Fibroblast of skin of left biceps (primary cell): ENCODE data around the gene TEC.

Experiments
- DNase-seq, 2 experiments: peaks; one replicate each; pipeline ENCODE4 v3.0.0-alpha.2; 2013; ENCODE audit warnings: low read depth in 2 of 2

Gene TEC

DNA sequence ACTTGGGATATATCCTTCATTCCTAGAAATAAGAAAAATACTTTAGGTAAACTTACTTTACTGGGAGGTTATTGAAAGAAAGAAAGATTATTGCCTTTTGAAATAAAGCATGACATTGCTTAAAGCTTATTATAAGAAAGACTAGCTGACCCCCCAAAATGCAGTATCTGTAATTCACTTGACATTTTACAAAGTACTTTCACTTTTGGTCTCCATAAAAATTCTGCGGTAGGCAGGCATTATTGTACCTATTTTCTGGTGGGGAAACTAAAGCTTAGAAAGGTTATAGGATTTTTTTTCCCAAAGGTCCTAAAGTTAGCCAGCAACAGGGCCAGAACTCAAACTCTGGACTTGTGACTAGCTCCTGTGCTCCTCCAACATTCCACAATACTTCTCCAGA, 105.9 kb downstream of the TEC start:
- DNase-seq = no peak

DNA sequence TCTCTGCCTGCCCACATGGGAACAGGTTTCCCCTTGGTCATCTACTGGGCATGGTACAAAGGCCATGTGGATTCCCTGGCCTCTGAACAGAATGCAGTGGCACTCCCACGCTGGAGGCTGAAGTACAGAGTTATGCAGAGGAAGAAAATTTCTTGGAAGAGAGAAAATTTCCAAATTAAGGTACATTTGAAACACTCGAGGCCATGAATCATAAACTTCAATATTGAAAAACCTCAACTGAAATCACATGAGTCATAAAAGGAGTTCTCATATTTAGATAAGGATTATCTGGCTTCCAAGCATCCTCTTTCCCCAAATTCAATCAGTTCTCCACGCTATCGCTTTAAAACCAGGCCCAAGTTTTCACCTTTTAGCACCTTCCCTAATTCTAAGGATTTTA, 107.5 kb downstream of the TEC start:
- no peak for DNase-seq

GRCh38 chr4:48157271-48157670, 112.4 kb downstream of the TEC start:
- no peak for DNase-seq

GRCh38 chr4:48156423-48156822, 113.2 kb downstream of the TEC start:
- DNase-seq = no peak

GRCh38 chr4:48153791-48154550, 115.7 kb downstream of the TEC start:
- DNase-seq = no peak

DNA sequence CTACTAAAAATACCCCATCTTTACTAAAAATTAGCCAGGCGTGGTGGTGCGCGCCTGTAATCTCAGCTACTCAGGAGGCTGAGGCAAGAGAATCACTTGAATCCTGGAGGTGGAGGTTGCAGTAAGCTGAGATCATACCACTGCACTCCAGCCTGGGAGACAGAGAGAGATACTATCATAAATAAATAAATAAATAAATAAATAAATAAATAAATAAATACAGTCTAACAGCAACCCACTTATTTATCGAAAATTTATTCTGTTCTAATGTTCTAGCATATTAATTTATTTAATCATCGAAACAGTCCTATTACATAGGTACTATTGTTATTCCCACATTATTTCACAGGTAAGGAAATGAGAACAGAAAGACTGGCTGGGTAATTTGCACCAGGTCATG, 117.4 kb downstream of the TEC start:
- no peak for DNase-seq

DNA sequence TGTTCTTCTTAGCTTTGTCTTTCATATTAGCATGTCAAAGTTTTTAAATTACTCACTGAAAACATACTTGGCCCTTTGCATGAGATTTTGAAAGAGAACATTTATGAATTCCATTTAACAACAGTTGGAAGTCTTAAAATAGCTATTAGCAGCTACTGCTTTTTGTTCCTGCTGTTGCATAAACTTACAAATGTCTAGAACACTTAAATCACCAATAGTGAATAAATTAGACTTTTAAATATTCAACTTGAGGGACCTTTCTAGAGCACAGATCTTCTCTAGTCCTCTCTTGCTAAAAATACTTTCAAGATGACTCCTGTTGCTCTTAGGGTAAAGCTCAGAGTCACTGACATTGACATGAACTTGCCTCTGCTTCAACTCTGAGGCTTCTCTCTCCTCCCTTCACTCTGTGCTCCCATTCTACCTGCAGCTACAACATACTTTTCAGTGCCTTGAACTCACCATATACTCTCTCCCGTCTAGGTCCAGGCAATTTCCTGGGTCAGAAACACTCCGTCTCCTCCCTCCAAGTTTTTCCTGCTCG, 119.7 kb downstream of the TEC start:
- DNase-seq = no peak

DNA sequence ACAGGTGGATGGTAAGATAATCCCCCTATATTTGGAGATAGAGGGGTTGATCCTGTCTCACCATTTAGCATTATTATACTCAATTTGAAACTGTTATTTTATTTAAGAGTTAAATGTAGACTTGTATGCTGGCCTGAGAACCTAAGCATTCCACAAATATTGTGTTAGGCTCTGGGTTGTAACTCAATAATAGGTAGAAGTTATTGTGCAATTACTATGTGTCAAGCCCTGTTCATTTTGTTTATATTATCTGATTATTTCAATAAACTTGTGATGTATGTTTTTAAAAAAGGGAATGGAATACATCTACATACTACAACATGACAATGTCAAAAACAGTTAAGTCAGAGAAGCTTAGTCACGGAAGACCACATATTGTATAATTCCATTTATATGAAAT, 122.0 kb downstream of the TEC start:
- no peak for DNase-seq

GRCh38 chr4:48141048-48141447, 128.6 kb downstream of the TEC start:
- DNase-seq = peak in 1 of 2 experiments; percentile 5

- no peak for DNase-seq
These were observed 129.9 kb downstream of the TEC start for GRCh38 chr4:48139691-48140090.

DNA sequence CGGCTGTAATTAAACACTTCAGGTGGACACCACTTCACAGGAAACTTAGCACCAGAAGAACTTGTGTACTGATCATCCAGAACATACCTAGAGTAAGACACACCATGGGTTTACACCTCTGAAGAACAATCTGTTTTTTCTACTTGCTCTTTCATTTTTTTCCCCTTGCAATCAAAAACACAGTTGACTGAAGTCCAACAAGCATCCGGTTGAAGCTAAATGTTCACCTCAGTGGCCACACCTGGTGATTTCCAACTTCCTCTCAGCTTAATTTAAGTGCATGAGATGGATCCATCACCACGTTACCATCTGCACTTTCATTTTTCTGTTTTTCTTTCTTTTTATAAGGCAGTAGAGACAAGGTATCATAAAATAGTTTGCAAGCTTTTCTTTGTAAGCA, 130.7 kb downstream of the TEC start:
- DNase-seq = no peak

DNA sequence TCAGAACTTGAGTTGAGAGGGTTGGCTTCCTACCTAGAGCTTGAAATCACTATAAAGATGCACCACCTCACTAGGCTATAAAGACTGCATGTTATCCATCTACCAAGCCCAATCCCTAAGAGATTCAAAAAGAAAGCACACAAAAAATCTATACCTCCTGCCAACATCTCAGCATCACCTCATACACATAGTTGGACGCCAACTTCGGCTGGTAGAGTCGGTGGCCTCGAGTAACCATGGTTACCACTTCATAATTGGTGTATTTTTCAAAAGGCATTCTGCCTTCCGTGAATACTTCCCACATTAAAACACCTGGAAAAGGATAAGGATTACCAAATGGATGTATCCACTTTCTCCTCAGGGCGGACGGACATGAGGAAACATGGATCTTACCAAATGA, 131.1 kb downstream of the TEC start:
- DNase-seq = no peak

- no peak for DNase-seq
These were observed 131.8 kb downstream of the TEC start for GRCh38 chr4:48137846-48138245.

- DNase-seq = no peak
These were observed 135.6 kb downstream of the TEC start, which contains the start of gene TXK for GRCh38 chr4:48134081-48134480. Gene TXK, minus strand, starts transcription at chr4:48134250. Its CDS starts 80 bp downstream, at chr4:48134170.

GRCh38 chr4:48133669-48134068, 136.0 kb downstream of the TEC start:
- DNase-seq = no peak

DNA sequence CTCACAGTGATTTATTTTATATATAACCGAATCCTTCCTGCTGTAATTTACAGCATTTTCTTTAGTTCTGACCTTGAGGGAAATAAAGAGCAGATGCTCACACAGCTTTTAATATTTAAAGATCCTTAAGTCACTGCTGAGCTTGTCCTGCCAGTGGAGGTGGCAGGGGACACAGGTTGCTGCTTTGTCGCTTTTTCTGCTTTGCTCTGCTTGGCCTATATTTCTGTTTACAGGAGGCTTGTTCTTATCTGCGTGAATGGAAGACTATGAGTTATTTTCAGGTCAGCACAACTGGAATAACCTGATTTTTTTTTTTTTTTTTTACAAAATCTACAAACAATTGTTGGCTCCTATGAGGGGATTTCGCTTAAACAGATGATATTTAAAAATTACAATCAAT, 137.9 kb downstream of the TEC start:
- no peak for DNase-seq

DNA sequence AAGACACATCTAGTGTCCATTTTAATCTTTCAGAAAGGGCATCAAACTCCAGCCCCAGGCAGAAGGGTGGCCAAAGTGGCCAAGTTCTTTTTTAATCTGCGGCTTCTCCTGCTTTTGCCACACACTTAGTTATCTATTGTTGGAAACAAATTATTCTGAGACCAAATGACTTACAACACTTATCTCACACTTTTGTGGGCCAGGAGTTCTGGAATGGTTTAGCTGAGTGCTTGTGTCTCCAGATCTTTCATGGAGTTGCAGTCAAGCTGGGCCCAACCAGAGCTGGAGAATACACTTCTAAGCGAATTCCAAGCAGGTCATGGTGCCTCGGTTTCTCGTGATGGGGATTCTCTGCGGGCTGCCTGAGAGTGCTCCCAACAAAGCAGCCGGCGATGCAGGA, 139.5 kb downstream of the TEC start:
- DNase-seq = no peak

DNA sequence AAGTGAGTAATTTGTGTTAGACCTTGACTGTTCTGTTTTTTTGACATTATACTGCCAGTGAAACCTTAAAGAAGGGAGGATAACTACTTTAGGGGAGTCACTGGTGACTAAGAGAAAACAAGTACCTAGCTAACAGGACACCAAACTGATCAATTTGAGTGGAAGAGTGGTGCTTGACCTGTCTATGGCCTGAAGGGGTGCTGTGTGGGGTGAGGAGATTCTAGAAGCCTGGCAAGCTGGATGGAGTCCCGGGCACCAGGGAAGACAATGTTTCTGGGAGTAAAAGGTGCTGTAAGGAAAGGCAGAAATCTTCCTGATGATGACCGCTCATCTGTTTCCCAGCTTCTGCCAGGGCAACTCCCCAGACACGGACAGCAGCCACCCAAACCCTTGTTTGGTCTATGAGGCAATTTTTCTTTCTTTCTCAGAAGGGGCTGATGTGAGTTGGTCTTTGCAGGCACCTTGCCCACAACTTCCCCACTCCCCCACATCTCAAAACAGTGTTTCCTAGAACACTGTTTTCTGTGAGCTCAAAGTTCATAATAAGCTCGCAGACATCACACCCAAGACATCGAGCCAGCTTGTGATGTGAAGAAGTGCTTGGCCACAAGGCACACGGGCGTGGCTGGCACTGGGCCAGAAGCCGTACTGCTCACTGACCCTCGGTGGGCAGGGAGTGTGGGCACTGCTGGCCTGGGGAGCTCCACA, 140.2 kb downstream of the TEC start:
- no peak for DNase-seq

DNA sequence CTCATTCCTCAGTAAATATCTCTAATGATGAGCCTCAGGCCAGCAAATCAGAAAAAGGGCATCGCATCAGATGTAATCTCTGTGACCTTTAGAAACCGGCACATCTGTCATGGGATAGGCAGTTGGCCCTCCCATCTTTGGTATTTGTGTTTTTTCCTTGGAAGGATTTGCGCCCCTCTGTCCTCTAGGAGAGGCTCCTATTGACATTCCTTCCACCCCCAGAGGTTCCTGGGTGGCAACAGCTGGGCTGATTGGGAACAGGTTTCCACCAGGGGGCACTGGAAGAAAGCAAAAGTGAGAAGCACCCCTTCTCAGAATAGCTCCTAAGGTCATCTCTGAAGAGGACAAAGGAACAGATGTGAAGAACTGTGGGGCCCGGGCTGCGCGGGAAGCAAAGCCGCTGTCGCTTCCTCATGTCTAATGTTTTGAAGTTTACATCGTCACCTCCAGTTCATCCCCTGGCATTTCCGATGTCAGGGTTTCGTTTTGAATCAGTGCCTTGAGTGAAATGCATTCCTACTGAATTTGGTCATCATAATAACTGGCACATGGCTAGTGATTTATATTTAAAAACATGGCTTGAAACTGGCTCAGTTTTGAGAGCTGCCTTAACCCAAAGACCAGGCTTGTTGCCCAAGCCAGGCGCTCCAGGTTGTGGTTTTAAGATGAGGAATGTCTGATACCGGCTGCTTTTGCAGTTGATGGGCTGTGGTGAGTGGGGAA, 141.8 kb downstream of the TEC start:
- DNase-seq = peak; percentile 87 to 88

DNA sequence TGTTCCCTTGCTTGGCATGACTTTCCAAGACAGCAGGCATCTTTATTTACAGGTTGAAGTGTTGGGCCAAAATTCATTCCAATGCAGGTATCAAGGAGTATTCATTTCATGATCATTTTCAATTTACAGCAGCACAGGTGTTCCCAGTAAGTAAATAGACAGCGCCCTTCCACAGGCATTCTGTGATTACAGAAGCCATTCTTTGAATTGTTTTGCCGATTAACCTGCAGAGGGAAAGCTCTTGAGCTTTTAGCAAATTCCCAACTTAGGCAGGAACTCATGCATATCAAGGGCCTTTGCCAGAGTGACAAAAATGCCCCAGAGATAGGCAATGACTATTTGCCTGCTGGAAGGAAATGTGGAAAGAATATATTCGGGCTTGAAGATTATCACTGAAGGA, 142.4 kb downstream of the TEC start:
- no peak for DNase-seq

DNA sequence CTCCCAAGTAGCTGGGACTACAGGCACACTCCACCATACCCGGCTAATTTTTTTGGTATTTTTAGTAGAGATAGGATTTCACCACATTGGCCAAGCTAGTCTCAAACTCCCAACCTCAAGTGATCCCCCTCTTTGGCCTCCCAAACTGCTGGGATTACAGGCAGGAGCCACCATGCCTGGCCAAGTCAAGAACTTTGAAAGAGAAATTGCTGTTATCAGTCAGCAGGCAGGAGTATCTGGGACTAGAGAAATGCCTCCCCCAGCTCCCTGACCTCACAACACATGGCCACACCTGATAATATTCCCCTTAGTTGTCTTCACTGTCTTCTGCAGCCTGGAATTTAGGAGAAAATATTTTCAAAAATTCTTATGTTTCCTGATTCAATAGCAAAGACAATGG, 143.0 kb downstream of the TEC start:
- DNase-seq = no peak

GRCh38 chr4:48124870-48125269, 144.8 kb downstream of the TEC start:
- DNase-seq = no peak
